BJ (cell line): ENCODE results near the gene PDZD2. TPM values are rescaled to one million over a fixed set of nuclear protein-coding genes. Genes with fewer than 3 reads are reported as not detected.

Source experiments
- CTCF ChIA-PET: fragments of 350-600 bp; formaldehyde crosslinking; extraction: SDS; loops from one replicate; lab custom pipeline; 2021; ENCODE audit warnings: antibody characterized with exemption, inconsistent platforms; lab: Yijun Ruan, JAX
- POLR2A ChIA-PET: fragments of 300-600 bp; sonication (Branson Sonifier 250); formaldehyde crosslinking; extraction: SDS; loops from one replicate; lab custom pipeline; 2021; ENCODE audit warnings: antibody characterized with exemption; lab: Charles Lee
- DNase-seq: peaks from one replicate; pipeline ENCODE4 v3.0.0-alpha.2; 2011; ENCODE audit warnings: low read depth
- H3K27me3 ChIP-seq: 2 replicates; pipeline ENCODE4 v1.6.0; 2011; ENCODE audit warnings: low read length; ENCODE audit not compliant: control insufficient read depth, insufficient read depth
- H3K36me3 ChIP-seq: 2 replicates; pipeline ENCODE4 v1.5.1; 2011; ENCODE audit warnings: low read length; ENCODE audit not compliant: control insufficient read depth, insufficient read depth
- H3K4me3 ChIP-seq: 2 replicates; pipeline ENCODE4 v1.5.1; 2011; ENCODE audit warnings: low read depth, mild to moderate bottlenecking, control low read depth, low read length
- polyA plus RNA-seq: library from polyadenylated mRNA; depleted of rRNA; stranded (reverse); fragments of >200 nt; gene quantifications from 2 replicates; pipeline ENCODE4 v1.2.3, GENCODE V29; 2011
- TF ChIP-seq, protein P1 (sequence below): IDR thresholded peaks from 2 replicates; pipeline ENCODE4 v1.5.1; 2011; ENCODE audit warnings: low read depth, mild to moderate bottlenecking, control low read depth, inconsistent platforms, low read length, moderate library complexity; ENCODE audit not compliant: insufficient read depth

The PDZD2 gene
- polyA plus RNA-seq, 1 experiment, result 0.06 TPM

- POLR2A ChIA-PET, result no interaction called here
- H3K27me3 ChIP-seq, result peaks cover 2% of the 10 kb centered on the region
- CTCF ChIA-PET, result interaction anchor here (0.6 to 1.2 kb wide), 2 partner anchors 9 to 28 kb away, joined by 3 to 4 read pairs; no protein-coding TSS in a partner anchor
- no peak overlapping the region for H3K4me3 ChIP-seq
- no peaks in the 10 kb centered on the region for H3K36me3 ChIP-seq
- TF ChIP-seq, protein P1, sequence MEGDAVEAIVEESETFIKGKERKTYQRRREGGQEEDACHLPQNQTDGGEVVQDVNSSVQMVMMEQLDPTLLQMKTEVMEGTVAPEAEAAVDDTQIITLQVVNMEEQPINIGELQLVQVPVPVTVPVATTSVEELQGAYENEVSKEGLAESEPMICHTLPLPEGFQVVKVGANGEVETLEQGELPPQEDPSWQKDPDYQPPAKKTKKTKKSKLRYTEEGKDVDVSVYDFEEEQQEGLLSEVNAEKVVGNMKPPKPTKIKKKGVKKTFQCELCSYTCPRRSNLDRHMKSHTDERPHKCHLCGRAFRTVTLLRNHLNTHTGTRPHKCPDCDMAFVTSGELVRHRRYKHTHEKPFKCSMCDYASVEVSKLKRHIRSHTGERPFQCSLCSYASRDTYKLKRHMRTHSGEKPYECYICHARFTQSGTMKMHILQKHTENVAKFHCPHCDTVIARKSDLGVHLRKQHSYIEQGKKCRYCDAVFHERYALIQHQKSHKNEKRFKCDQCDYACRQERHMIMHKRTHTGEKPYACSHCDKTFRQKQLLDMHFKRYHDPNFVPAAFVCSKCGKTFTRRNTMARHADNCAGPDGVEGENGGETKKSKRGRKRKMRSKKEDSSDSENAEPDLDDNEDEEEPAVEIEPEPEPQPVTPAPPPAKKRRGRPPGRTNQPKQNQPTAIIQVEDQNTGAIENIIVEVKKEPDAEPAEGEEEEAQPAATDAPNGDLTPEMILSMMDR, result no peak
- no peak for DNase-seq
Measured at GRCh38 chr5:32061236-32061635, 422.3 kb downstream of the PDZD2 start.

GRCh38 chr5:32066448-32066847, 427.5 kb downstream of the PDZD2 start:
- no peaks in the 10 kb centered on the region for H3K36me3 ChIP-seq
- ChIA-PET POLR2A (no interaction called here), CTCF (no interaction called here)
- H3K27me3 ChIP-seq, result no peaks in the 10 kb centered on the region; the same call in none of the 2 replicates
- H3K4me3 ChIP-seq, result no peak overlapping the region
- DNase-seq, result no peak
- TF ChIP-seq, protein P1, result no peak

DNA sequence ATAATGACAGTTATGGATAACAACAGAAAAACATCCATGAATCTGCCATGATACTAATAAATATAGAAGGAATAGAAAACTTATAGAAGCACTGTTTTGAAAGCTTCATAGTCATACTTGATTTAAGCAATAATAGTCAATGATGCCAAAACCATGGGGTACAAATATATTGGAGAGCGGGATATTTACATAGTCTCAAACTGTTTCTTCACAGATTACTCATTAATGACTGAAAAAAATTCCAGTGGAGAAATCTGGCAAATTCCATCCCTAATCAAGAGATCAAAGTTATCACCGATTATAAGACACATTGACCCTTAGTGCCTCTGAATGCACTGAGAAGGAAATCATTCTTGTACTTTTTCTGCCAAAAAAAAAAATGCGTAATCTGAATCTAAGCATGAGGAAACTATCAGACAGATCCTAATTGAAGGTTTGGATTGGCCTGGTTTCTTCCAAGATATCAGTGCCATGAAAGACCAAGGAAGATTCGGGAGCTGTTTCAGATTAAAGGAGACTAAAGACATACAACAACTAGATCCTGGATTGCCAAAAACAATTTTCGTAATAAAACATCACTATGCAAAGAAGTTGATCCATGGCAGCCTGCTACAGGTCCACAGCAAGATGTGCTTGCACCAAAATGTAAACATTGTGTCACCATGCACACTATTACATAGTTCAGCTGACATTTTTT, 429.0 kb downstream of the PDZD2 start:
- DNase-seq, result no peak
- ChIA-PET POLR2A (no interaction called here), CTCF (interaction anchor here (1.6 kb wide), 1 partner anchor 9 kb away, joined by 10 read pairs; no protein-coding TSS in a partner anchor)
- Histone ChIP-seq H3K4me3 (no peak overlapping the region), H3K27me3 (no peaks in the 10 kb centered on the region; the same call in none of the 2 replicates), H3K36me3 (no peaks in the 10 kb centered on the region)
- TF ChIP-seq, protein P1, result no peak

DNA sequence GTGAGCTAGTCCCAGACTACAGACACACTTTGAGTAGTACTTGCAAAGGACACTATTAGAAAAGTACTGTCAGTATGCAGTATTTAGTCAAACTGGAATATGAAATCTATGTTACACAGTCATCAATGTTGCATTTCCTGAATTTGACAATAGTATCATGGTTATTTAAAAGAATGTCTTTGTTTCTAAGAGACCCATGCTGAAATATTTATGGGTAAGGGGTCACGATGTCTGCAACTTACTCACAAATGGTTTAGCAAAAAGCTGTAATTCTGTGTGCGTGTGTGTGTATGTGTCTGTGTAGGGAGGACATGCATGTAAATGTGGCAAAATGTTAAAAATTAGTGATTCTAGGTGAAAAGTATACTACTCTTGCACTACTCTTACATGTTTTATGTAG, 429.6 kb downstream of the PDZD2 start:
- ChIA-PET POLR2A (no interaction called here), CTCF (interaction anchor here (1.6 kb wide), 1 partner anchor 8 kb away, joined by 10 read pairs; no protein-coding TSS in a partner anchor)
- H3K27me3 ChIP-seq, result no peaks in the 10 kb centered on the region; the same call in none of the 2 replicates
- no peak overlapping the region for H3K4me3 ChIP-seq
- DNase-seq, result no peak
- TF ChIP-seq, protein P1, result no peak
- H3K36me3 ChIP-seq, result no peaks in the 10 kb centered on the region

GRCh38 chr5:32069396-32069795, 430.5 kb downstream of the PDZD2 start:
- Histone ChIP-seq H3K27me3 (no peaks in the 10 kb centered on the region; the same call in none of the 2 replicates), H3K36me3 (no peaks in the 10 kb centered on the region), H3K4me3 (no peak overlapping the region)
- ChIA-PET POLR2A (no interaction called here), CTCF (interaction anchor here (1.1 kb wide), 1 partner anchor 13 kb away, joined by 3 read pairs; no protein-coding TSS in a partner anchor)
- TF ChIP-seq, protein P1, result no peak
- DNase-seq, result no peak
